Sigmoid colon (tissue), 7 donors: ENCODE data around the gene UVRAG. TPM values are rescaled to one million over a fixed set of nuclear protein-coding genes. Genes with fewer than 3 reads are reported as not detected.

Experiments
- DNase-seq: peaks from one replicate; pipeline ENCODE4 v3.0.0-alpha.2; 2019
- H3K27ac ChIP-seq, 4 donors: fragments of 200-600 bp; sonication (generic); one replicate each; pipeline ENCODE4 v1.5.1; 2016 to 2019; ENCODE audit warnings: mild to moderate bottlenecking in 1 of 4
- H3K27me3 ChIP-seq, 3 donors: fragments of 200-600 bp; sonication (generic); one replicate each; pipeline ENCODE4 v1.5.1; 2019; ENCODE audit warnings: mild to moderate bottlenecking in 1 of 3
- H3K36me3 ChIP-seq, 4 donors: fragments of 200-600 bp; sonication (generic); one replicate each; pipeline ENCODE4 v1.5.1; 2016 to 2019
- H3K4me1 ChIP-seq, 4 donors: fragments of 200-600 bp; sonication (generic); one replicate each; pipeline ENCODE4 v1.5.1; 2017 to 2019
- H3K4me3 ChIP-seq, 4 donors: fragments of 200-600 bp; sonication (generic); one replicate each; pipeline ENCODE4 v1.5.1; 2017 to 2019; ENCODE audit warnings: mild to moderate bottlenecking in 2 of 4, moderate library complexity in 1 of 4
- H3K9me3 ChIP-seq, 4 donors: fragments of 200-600 bp in 3 of 4; sonication (generic) in 3 of 4; one replicate each; pipeline versions ENCODE4 v1.5.1 to v1.6.1; 2013 to 2019
- EP300 ChIP-seq, 4 donors: sonication (generic); formaldehyde crosslinking; IDR thresholded peaks; one replicate each; pipeline ENCODE4 v1.6.1; 2017; ENCODE audit warnings: antibody characterized with exemption in 4 of 4
- POLR2A ChIP-seq, 2 donors: fragments of 450-650 bp; IDR thresholded peaks; one replicate each; pipeline ENCODE4 v1.6.1; 2016; ENCODE audit warnings: antibody characterized with exemption in 2 of 2, mild to moderate bottlenecking in 2 of 2, moderate library complexity in 2 of 2
- POLR2AphosphoS5 ChIP-seq, 4 donors: sonication (generic); formaldehyde crosslinking; IDR thresholded peaks; one replicate each; pipeline ENCODE4 v1.6.1; 2017; ENCODE audit warnings: antibody characterized with exemption in 4 of 4
- WGBS, 2 donors: extraction: QIAGEN DNeasy Blood & Tissue Kit; methylation state at CpG; one replicate each; pipeline ENCODE4 v1.1.7; 2013; 5-methylcytosine and 5-hydroxymethylcytosine counted together
- intact Hi-C: fragments of 100-400 bp; cut with DNase I; formaldehyde crosslinking; loops from one replicate; pipeline ENCODE4 v1.15.1; 2023
- polyA plus RNA-seq, 3 donors: library from polyadenylated mRNA; stranded (reverse); fragments of 200-250 nt; gene quantifications; one replicate each; pipeline ENCODE4 v1.2.3, GENCODE V29; 2013
- total RNA-seq, 4 donors: library from RNA; depleted of rRNA; stranded (reverse); fragments of >200 nt; gene quantifications; one replicate each; pipeline ENCODE4 v1.1.0, GENCODE V29; 2016
- TF ChIP-seq, protein P1 (sequence below), 4 experiments: fragments of 450-650 bp in 3 of 4; fragments of 200-600 bp in 1 of 4; IDR thresholded peaks; one replicate each; pipeline ENCODE4 v1.5.1; 2016 to 2019; ENCODE audit warnings: antibody characterized with exemption in 4 of 4, mild to moderate bottlenecking in 3 of 4, moderate library complexity in 2 of 4
- donor health status: healthy with polysubstance abuse.
- donor health status: Bipolar disorder and iron deficiency.
- donor health status: healthy.

The UVRAG gene
- total and polyA plus RNA-seq, 7 donors, result 4.9 to 43.2 (median 29.3) TPM

DNA sequence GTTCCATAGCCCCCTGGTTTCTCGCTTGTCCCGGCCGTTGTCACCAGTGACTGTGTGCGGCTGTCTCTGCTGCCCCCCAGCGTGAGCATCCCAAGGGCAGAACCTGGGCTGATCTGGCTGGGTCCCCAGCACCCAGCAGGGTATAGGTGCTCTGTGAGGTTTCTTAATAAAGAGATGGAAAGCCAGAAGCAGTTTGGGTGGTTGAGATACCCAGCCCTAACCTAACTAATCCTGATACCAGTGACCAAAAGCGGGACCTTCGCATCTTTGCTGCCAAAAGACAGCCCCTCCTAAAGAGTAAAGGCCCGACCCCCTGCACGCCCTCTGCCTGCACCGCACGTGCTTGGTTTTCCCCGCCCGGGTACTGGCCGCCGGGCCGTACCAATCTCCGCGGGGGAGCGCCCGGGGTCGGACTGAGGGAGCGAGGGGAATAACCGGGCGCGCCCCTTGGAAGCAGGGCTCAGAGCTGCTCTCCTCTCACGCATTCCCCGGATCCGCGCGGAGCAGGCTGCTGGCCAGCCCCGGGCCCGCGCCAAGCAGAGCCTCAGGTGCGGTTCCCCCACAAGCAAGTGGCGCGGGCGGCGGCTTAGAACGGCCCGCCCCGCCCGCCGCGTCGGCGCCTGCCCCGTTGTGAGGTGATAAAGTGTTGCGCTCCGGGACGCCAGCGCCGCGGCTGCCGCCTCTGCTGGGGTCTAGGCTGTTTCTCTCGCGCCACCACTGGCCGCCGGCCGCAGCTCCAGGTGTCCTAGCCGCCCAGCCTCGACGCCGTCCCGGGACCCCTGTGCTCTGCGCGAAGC, 46.7 kb upstream of the UVRAG start, which contains the start of gene DGAT2:
DGAT2 (plus strand) TSS at position 667 of the 797 bp plus-strand sequence. CDS start 214 bp downstream, outside the sequence.
- intact Hi-C loops, result loop anchor here (5.0 kb wide), 2 partner anchors 56 to 221 kb away; no protein-coding TSS in a partner anchor
- Histone ChIP-seq H3K27ac (peak within 1 kb of the TSS in 1 of 4 donors; percentile 29), H3K27me3 (peaks cover 0 to 3% (median 0%) of the 10 kb centered on the region in 3 donors), H3K4me1 (peaks cover 0 to 20% (median 19%) of the 10 kb centered on the region in 4 donors), H3K9me3 (no peaks in the 10 kb centered on the region), H3K4me3 (peak within 1 kb of the TSS; percentile 25 to 54 (median 48)), H3K36me3 (no peaks in the 10 kb centered on the region)
- WGBS, 2 donors, result 3 to 4% methylated on average over 66 of the region's 66 CpGs
- peak; percentile 76 for DNase-seq
- TF ChIP-seq POLR2AphosphoS5 (IDR thresholded peaks at IDR 0.05) (no peak), POLR2A (IDR thresholded peaks at IDR 0.05) (no peak), EP300 (IDR thresholded peaks at IDR 0.05) (no peak)
- TF ChIP-seq, protein P1, sequence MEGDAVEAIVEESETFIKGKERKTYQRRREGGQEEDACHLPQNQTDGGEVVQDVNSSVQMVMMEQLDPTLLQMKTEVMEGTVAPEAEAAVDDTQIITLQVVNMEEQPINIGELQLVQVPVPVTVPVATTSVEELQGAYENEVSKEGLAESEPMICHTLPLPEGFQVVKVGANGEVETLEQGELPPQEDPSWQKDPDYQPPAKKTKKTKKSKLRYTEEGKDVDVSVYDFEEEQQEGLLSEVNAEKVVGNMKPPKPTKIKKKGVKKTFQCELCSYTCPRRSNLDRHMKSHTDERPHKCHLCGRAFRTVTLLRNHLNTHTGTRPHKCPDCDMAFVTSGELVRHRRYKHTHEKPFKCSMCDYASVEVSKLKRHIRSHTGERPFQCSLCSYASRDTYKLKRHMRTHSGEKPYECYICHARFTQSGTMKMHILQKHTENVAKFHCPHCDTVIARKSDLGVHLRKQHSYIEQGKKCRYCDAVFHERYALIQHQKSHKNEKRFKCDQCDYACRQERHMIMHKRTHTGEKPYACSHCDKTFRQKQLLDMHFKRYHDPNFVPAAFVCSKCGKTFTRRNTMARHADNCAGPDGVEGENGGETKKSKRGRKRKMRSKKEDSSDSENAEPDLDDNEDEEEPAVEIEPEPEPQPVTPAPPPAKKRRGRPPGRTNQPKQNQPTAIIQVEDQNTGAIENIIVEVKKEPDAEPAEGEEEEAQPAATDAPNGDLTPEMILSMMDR (IDR thresholded peaks at IDR 0.05), result no peak

DNA sequence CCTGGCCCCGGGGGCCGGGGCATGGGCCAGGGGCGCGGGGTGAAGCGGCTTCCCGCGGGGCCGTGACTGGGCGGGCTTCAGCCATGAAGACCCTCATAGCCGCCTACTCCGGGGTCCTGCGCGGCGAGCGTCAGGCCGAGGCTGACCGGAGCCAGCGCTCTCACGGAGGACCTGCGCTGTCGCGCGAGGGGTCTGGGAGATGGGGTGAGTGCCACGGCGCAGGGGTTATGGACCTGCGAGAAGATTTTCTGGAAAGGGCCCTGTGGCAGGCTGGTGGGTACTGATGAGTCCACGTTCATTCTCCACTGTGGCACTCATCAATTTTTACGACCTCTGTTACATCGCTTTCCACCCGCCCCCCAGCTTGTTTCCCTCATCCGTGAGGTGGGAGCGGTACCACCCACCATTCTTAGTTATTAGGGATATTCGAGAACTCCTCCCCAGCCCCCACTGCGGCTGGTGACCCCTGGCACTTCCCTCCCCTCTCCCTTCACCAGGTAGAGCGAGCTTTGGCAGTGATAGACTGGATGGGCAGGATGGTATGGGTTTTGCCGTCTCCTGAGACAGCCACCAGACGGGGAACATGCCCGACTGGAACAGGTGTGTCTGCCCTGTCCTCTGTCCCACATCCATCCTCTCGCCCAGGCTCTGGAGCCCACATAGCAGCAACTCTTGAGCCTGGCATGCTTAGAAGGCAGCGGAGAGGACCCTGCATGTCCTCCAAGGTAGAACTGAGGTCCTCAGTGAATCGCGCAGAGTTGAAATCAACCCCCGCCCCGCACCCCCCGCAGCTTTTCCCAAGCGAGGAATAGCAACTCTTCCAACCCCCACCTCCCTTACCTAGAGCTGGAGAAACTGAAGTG, 45.9 kb upstream of the UVRAG start:
- H3K9me3 ChIP-seq, result no peaks in the 10 kb centered on the region
- H3K36me3 ChIP-seq, result no peaks in the 10 kb centered on the region
- WGBS, 2 donors, result 16 to 17% methylated on average over 46 of the region's 46 CpGs
- peaks cover 0 to 3% (median 0%) of the 10 kb centered on the region in 3 donors for H3K27me3 ChIP-seq
- TF ChIP-seq POLR2A (IDR thresholded peaks at IDR 0.05), result no peak
- TF ChIP-seq POLR2AphosphoS5 (IDR thresholded peaks at IDR 0.05), result no peak
- no peak for TF ChIP-seq EP300 (IDR thresholded peaks at IDR 0.05)
- TF ChIP-seq, protein P1 (IDR thresholded peaks at IDR 0.05), result no peak
- peak; percentile 63 for DNase-seq
- H3K4me1 ChIP-seq, result peaks cover 0 to 20% (median 19%) of the 10 kb centered on the region in 4 donors
- H3K27ac ChIP-seq, result peak overlapping the region in 1 of 4 donors; percentile 29
- intact Hi-C loops, result loop anchor here (5.0 kb wide), 2 partner anchors 57 to 222 kb away; no protein-coding TSS in a partner anchor
- H3K4me3 ChIP-seq, result peak overlapping the region; percentile 25 to 54 (median 48)

DNA sequence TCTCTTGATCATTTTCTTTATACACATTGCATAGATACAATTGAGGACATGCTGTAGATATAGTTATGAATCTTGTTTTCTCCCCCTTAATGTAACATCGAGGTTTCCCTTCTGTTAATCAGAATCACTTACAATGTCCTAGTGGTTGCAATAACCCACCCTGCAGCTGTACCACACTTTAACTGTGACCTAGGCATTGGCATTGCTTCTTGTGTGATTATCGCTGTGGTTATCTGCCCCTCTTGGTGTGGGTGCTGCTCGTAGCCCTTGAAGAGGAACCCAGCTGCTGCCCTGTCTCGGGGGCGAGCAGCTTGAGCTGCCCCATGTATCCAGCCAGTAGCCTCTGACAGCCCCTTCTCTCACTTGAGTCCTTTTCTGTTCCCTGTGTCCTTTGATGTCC, 44.9 kb upstream of the UVRAG start:
- Histone ChIP-seq H3K4me3 (no peak overlapping the region), H3K27ac (no peak overlapping the region), H3K27me3 (peaks cover 0 to 3% (median 0%) of the 10 kb centered on the region in 3 donors), H3K36me3 (no peaks in the 10 kb centered on the region), H3K4me1 (peaks cover 0 to 20% (median 19%) of the 10 kb centered on the region in 4 donors), H3K9me3 (no peaks in the 10 kb centered on the region)
- DNase-seq, result peak; percentile 32
- 87 to 90% methylated on average over 5 of the region's 5 CpGs for WGBS, 2 donors
- intact Hi-C loops, result no loop called here
- TF ChIP-seq EP300 (IDR thresholded peaks at IDR 0.05) (no peak), POLR2AphosphoS5 (IDR thresholded peaks at IDR 0.05) (no peak)

DNA sequence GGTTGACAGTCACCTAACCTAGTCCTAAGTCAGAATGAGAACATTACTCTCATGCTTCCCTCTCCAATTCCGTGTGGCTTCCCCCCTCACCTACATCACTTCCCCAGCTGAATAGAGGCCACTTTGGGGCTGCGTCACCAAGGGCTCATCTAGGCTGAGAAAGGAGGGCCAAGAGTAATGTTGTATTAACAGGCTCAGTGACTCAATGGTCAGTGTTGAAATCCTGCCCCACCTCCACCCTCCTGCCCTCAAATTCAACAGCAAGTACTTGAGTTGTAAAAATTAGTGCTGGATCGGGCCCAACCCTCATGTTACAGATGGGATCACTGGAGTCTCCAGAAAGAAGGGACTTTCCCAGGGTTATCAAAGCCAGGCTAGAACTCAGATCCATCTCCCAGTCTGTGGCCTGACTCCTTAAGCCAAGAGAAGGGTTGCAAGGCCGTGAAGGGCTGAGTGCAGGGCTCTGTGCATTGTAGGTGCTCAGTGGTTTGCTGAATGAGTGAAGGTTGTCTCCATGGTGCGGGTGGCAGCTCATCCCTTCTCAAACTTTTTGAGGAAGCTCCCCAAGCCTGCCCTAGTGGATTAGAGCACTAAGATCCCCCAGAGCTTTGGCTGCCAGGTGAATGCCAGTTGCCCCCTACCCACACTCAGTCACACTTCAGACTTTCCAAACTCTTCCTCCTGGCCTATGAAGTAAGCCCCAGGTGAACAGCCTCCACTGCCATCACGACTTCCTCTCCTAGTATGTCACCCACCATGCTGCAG, 43.2 kb upstream of the UVRAG start:
- H3K27me3 ChIP-seq, result no peaks in the 10 kb centered on the region
- no peak overlapping the region for H3K4me3 ChIP-seq
- intact Hi-C loops, result no loop called here
- H3K27ac ChIP-seq, result no peak overlapping the region
- 75 to 80% methylated on average over 6 of the region's 6 CpGs for WGBS, 2 donors
- DNase-seq, result peak; percentile 62
- no peaks in the 10 kb centered on the region for H3K9me3 ChIP-seq
- H3K4me1 ChIP-seq, result peaks cover 0 to 20% (median 19%) of the 10 kb centered on the region in 4 donors
- TF ChIP-seq, protein P1 (IDR thresholded peaks at IDR 0.05), result no peak
- TF ChIP-seq EP300 (IDR thresholded peaks at IDR 0.05), result no peak
- no peak for TF ChIP-seq POLR2AphosphoS5 (IDR thresholded peaks at IDR 0.05)
- TF ChIP-seq POLR2A (IDR thresholded peaks at IDR 0.05), result no peak
- H3K36me3 ChIP-seq, result no peaks in the 10 kb centered on the region
